Measurements from ENCODE around the gene VWA3A. TPM values are rescaled to one million over a fixed set of nuclear protein-coding genes. Genes with fewer than 3 reads are reported as not detected.

The VWA3A gene
- total RNA-seq, 2 experiments from 2014 or later: 0.27 to 0.47 TPM

GRCh38 chr16:22055881-22056280 lies 36.5 kb upstream of the VWA3A start:
- H3K4me1 ChIP-seq (ENCODE audit: insufficient read depth, low read length): no peaks in the 10 kb centered on the region
- Mint-ChIP-seq H3K9me3 (no peaks in the 10 kb centered on the region), H3K27ac (no peak overlapping the region), H3K4me3 (no peak overlapping the region), H3K36me3 (ENCODE audit: low read depth) (peaks cover 12% of the 10 kb centered on the region), H3K27me3 (no peaks in the 10 kb centered on the region), H3K4me1 (ENCODE audit: low read depth) (peaks cover 37% of the 10 kb centered on the region)
- DNase-seq (no peak), ATAC-seq (ENCODE audit: poor library complexity) (no peak)
- no peak overlapping the region for H3K4me3 ChIP-seq (ENCODE audit: low read length)
- ChIA-PET CTCF (interaction anchor here (0.9 to 1.4 kb wide), 2 partner anchors 22 to 43 kb away, joined by 3 to 5 read pairs; no protein-coding TSS in a partner anchor), POLR2A (interaction anchor here (0.6 to 0.8 kb wide), 2 partner anchors 21 to 33 kb away, joined by 3 to 4 read pairs; no protein-coding TSS in a partner anchor)
- TF ChIP-seq CTCF (IDR thresholded peaks at IDR 0.05): no peak
- no peaks in the 10 kb centered on the region for H3K9me3 ChIP-seq (ENCODE audit: control insufficient read depth in 1 of 2, insufficient read depth in 1 of 2, low read length in 2 of 2)
- no peaks in the 10 kb centered on the region for H3K36me3 ChIP-seq (ENCODE audit: insufficient read depth, low read length)
- no peak overlapping the region for H3K27ac ChIP-seq (ENCODE audit: low read depth in 1 of 2, low read length in 2 of 2)
- H3K27me3 ChIP-seq (ENCODE audit: control insufficient read depth in 1 of 2, insufficient read depth in 2 of 2, low read length in 2 of 2): no peaks in the 10 kb centered on the region
- intact Hi-C loops (cut with DNase I, micrococcal nuclease): no loop called here

GRCh38 chr16:22063888-22064467 lies 28.4 kb upstream of the VWA3A start:
- no peaks in the 10 kb centered on the region for H3K36me3 ChIP-seq (ENCODE audit: insufficient read depth, low read length)
- peaks cover 0 to 5% of the 10 kb centered on the region in 2 experiments for H3K9me3 ChIP-seq (ENCODE audit: control insufficient read depth in 1 of 2, insufficient read depth in 1 of 2, low read length in 2 of 2)
- DNase-seq: no peak
- intact Hi-C loops (cut with DNase I, micrococcal nuclease): no loop called here
- Mint-ChIP-seq H3K4me1 (ENCODE audit: low read depth) (peaks cover 15% of the 10 kb centered on the region), H3K36me3 (ENCODE audit: low read depth) (peaks cover 34% of the 10 kb centered on the region), H3K4me3 (no peak overlapping the region), H3K9me3 (peaks cover 3% of the 10 kb centered on the region), H3K27ac (no peak overlapping the region), H3K27me3 (no peaks in the 10 kb centered on the region)
- no peaks in the 10 kb centered on the region for H3K27me3 ChIP-seq (ENCODE audit: control insufficient read depth in 1 of 2, insufficient read depth in 2 of 2, low read length in 2 of 2)
- no peak overlapping the region for H3K27ac ChIP-seq (ENCODE audit: low read depth in 1 of 2, low read length in 2 of 2)
- ChIA-PET POLR2A (no interaction called here), CTCF (no interaction called here)
- no peaks in the 10 kb centered on the region for H3K4me1 ChIP-seq (ENCODE audit: insufficient read depth, low read length)
- ATAC-seq (ENCODE audit: poor library complexity): no peak
- no peak for TF ChIP-seq CTCF (IDR thresholded peaks at IDR 0.05)
- H3K4me3 ChIP-seq (ENCODE audit: low read length): no peak overlapping the region

- intact Hi-C loops (cut with DNase I, micrococcal nuclease): no loop called here
- H3K4me3 ChIP-seq (ENCODE audit: low read length): no peak overlapping the region
Measured at GRCh38 chr16:22065252-22065651, 27.1 kb upstream of the VWA3A start.

More at GRCh38 chr16:22065252-22065651, 27.1 kb upstream of the VWA3A start:
- no peak for TF ChIP-seq CTCF (IDR thresholded peaks at IDR 0.05)
- ChIA-PET POLR2A (interaction anchor here (0.7 kb wide), 1 partner anchor 13 kb away, joined by 3 read pairs; no protein-coding TSS in a partner anchor), CTCF (interaction anchor here (1.5 to 2.4 kb wide), 2 partner anchors 13 to 27 kb away, joined by 4 to 14 read pairs; no protein-coding TSS in a partner anchor)
- peaks cover 3% of the 10 kb centered on the region for H3K9me3 Mint-ChIP-seq
- H3K4me1 ChIP-seq (ENCODE audit: insufficient read depth, low read length): no peaks in the 10 kb centered on the region
- H3K36me3 Mint-ChIP-seq (ENCODE audit: low read depth): peaks cover 34% of the 10 kb centered on the region
- no peak overlapping the region for H3K27ac ChIP-seq (ENCODE audit: low read depth in 1 of 2, low read length in 2 of 2)
- no peaks in the 10 kb centered on the region for H3K27me3 Mint-ChIP-seq
- H3K4me3 Mint-ChIP-seq: no peak overlapping the region
- H3K9me3 ChIP-seq (ENCODE audit: control insufficient read depth in 1 of 2, insufficient read depth in 1 of 2, low read length in 2 of 2): peaks cover 0 to 5% of the 10 kb centered on the region in 2 experiments
- ATAC-seq (ENCODE audit: poor library complexity) (no peak), DNase-seq (no peak)
- peaks cover 8% of the 10 kb centered on the region for H3K4me1 Mint-ChIP-seq (ENCODE audit: low read depth)
- no peaks in the 10 kb centered on the region for H3K27me3 ChIP-seq (ENCODE audit: control insufficient read depth in 1 of 2, insufficient read depth in 2 of 2, low read length in 2 of 2)
- H3K36me3 ChIP-seq (ENCODE audit: insufficient read depth, low read length): no peaks in the 10 kb centered on the region
- H3K27ac Mint-ChIP-seq: no peak overlapping the region

All from CD4-positive, alpha-beta T cell (primary cell).